Measurements from ENCODE around the gene LEMD2.
A peak's percentile ranks its signal among the peaks of the same experiment; 100 is the strongest.

Gene LEMD2

GRCh38 chr6:33774774-33775173, 14.2 kb downstream of the LEMD2 start:
- DNase-seq (ENCODE audit: low read depth) = no peak

GRCh38 chr6:33772902-33773472, 15.9 kb downstream of the LEMD2 start:
- DNase-seq (ENCODE audit: low read depth) = no peak

DNA sequence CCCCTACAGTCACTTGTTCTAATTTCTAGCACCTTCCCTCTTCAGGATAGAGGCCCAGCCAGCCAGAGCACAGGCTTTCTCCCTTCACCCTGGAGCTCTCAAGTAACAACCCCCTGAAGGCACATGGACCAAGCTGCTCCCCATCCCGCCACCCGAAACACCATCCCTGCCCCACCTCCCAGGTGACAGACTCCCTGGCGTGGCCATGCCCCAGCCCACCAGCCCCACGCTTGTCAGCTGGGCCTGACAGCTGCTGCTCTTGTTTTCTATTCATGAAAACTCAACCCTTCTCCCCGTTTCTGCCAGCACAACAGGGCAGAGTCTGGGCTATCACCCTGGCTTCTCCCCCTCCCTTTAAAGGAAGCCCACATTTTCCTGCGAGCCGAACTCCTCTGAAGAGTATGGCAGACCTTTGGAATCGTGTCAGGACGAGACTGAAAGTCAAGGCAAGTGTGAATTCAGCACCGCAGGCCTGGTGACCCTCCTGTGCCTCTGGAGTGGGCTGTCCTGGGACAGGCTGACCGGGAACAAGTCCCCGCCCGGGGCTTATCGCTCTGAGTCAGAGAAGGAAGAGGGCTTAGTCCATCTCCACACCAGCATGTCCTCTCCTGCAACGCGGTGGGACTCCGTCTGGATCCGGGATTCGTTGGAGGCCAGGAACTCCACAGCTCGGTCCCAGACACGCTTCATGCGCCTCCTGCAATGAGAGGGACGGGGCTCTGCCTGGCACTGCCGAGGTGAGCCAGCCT, 16.7 kb downstream of the LEMD2 start:
- DNase-seq (ENCODE audit: low read depth) = peak; percentile 70

DNA sequence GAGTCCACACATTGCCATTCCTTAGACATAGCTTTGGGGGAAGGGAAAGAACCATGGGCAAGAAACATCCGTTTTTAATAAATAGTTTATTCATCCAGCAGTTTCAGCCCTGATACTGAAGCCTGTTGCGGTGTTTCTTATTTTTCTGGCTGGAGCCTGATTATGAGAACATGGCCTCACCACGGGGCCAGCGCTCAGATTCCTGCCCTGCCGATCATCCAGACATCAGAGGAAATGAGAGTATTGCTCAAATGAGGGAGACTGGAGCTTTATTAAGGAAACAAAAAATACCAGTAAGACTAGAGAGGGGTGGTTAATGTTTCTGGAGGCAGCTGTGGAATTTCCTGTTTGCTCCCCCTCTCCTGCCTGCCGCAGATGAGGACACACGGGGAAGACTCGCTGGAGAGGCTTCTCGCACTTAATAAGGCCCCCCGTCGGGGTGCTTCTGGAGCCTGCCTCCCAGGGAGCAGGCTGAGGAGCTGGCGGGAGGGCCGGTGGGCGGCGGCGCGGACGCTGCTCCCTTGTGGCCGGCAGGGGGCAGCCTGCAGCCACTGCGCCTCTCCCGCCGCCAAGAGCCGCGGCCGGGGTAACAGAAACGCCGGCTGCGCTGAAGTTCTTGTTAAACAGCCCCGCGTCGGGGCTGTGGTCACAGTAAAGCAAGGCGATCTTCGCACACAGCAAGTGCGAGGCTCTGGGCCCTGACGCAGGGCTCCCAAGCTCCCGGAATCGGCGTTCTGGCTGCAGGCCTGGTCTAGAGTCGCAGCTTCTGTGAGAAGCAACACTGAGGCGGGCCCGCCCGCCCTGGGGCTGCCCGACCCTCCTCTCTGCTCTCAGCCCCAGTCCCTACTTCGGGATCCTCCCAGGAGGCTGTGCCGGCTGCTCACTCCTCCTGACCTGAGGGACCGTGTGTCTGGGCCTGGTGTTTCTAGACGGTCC, 17.5 kb downstream of the LEMD2 start:
- DNase-seq (ENCODE audit: low read depth) = peak; percentile 99

DNA sequence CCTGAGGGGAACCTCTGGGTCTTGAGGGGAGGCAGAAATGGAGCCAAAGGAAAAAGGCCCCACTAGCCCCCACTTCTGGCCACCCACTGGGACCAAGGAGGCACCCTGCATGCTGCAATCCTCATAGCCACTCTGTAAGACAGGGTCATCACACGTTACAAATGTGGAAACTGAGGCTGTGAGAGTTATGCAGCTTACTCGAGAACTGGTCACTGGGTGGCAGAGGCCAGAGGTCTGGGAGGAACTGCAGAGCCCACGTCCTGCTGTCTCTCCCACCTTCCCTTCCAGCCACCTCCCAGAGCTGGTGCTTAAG, 18.1 kb downstream of the LEMD2 start:
- DNase-seq (ENCODE audit: low read depth) = no peak

DNA sequence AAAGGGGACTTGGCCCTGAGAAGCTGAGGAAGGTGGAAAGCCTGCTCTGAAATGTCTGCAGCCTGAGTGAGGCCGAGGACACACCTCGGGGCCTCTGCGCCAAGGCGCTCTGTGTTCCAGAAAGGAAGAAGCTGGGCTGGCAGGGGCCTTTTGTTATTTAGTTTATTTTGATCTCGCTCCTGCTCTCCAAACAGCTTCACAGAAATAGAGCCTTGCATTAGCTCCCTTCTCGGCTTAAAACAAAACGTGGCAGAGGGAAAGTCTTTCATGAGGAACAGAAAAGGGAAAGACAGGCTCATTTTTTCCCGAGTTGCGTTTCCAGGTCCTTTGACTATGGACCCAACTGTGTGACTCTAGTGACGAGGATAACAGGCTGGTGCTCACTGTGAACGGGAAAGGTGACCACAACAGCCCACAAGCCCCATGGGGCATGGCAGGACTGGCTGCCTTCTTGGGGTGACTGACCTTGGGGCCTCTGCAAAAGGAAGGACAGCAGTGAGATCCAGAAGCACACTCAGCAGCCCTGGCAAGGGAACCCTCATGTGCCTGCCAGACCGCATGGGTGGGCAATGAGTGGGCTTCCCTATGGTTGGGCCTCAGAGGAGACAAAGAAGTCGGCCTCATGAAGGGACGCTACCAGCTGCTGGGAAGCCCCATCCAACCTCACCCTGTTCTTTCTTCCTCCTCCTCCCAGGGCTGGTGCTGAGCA, 18.7 kb downstream of the LEMD2 start:
- peak; percentile 16 for DNase-seq (ENCODE audit: low read depth)

GRCh38 chr6:33769248-33769821, 19.6 kb downstream of the LEMD2 start:
- DNase-seq (ENCODE audit: low read depth) = no peak

DNA sequence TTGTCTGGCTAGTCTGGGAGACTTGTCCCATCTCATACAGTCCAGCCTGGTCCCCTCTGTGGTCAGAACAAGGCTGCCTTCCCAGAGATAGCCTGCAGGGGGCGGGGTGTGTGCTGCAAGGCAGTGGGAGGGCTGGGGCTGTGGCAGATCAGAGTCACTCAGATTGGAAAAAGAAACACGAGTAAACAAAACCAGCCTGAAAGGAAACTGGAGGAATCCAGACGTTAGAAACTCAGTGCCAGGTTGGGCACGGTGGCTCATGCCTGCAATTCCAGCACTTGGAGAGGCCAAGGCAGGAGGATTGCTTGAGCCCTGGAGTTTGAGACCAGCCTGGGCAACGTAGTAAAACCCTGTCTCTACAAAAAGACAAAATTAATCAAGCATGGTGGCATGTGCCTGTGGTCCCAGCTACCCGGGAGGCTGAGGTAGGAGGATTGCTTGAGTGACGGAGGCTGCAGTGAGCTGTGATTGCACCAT, 20.2 kb downstream of the LEMD2 start:
- peak; percentile 80 for DNase-seq (ENCODE audit: low read depth)

GRCh38 chr6:33766921-33767907, 21.7 kb downstream of the LEMD2 start:
- DNase-seq (ENCODE audit: low read depth) = no peak

GRCh38 chr6:33765368-33765767, 23.6 kb downstream of the LEMD2 start:
- DNase-seq (ENCODE audit: low read depth) = no peak

DNA sequence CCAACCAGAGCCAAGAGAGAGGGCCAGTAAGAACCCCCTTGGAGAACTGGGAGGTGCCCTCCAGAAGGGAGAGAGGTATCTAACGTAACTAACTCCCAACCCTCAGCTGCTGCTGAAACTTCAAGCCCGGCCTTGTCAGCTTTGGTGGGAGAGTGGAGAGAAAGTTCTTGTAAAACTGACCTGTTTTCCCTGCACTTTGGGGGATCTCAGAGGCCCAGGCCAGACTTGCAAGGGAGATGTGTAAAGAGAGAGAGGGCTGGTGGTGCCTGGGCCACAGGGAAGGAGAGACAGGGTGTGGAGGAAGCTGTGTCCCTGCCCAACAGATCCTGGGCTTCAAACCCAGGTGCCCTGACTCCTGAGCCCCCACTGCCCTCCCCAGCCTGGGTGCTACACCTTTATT, 24.9 kb downstream of the LEMD2 start:
- DNase-seq (ENCODE audit: low read depth) = no peak

- no peak for DNase-seq (ENCODE audit: low read depth)
These were observed 25.4 kb downstream of the LEMD2 start for GRCh38 chr6:33763483-33763882.

GRCh38 chr6:33762713-33763112, 26.2 kb downstream of the LEMD2 start:
- DNase-seq (ENCODE audit: low read depth) = no peak

DNA sequence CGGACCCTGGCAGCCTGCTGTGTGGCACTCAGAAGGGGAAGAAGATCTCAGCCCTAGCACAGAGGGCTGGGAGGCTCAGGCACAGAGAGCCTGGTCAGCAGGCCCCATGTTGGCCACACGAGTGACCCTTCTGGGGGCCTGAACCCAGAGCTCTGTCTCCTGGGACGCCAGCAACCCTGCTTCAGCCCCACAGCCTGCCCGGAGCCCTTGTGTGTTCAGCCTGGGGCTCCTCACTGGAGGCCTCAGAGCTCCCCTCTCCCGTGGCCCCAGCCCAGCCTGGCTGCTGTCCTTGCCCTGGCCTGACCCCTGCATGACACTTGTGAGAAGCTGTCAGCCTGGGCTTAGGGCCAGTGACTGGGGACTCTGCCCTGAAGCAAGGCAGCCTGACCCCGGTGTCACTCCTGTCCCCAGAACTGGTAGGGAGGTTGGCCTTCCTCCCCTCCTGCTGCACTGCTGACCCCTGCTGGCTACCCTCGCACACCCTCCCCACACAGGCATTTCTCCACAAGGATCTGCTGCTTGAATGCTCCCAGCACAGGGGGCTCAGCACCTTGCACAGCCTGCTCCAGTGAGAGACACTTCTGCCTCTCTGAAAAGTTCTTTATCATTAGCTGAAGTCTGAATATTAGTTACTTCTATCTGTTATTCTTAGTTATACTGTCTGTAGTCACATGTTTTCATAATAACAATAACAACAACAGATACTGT, 26.9 kb downstream of the LEMD2 start:
- DNase-seq (ENCODE audit: low read depth) = peak; percentile 28

DNA sequence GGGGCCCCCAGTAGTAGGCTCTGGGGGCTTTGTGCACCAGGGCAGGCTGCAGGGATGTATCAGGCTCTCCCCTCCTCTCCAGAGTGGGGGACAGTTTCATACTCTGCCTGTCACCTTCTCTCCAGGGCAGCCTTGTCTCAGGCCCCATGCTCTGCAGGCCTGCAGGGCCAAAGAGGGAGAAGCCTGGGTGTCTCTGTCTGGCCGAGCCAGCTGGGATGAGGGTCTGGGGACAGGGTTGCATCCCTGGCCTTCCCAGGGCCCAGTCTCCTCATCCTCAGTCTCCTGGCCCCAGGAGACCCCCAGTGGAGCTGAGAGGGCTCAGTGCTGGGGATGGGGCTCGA, 27.4 kb downstream of the LEMD2 start:
- DNase-seq (ENCODE audit: low read depth) = no peak

- no peak for DNase-seq (ENCODE audit: low read depth)
These were observed 28.9 kb downstream of the LEMD2 start for GRCh38 chr6:33759887-33760629.

- peak; percentile 12 for DNase-seq (ENCODE audit: low read depth)
These were observed 30.1 kb downstream of the LEMD2 start for GRCh38 chr6:33758815-33759216.

DNA sequence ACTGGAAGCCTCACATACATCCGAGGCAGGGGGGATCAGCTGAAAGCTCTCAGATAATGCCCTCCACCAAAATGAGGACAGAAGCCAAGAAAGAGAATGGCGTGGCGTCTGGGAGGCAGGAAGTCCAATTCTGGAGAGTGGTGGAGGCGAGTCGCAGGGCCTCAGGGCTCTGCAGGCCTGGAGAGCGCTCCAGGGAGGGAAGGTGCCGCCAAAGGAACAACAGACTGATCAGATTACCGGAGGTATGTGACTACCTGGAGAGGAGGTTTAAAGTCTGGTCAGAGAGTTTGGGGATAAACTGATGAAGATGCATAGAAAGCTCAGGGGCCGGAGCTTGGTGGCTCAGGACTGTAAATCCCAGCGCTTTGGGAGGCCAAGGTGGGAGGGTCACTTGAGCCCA, 31.0 kb downstream of the LEMD2 start:
- DNase-seq (ENCODE audit: low read depth) = no peak

GRCh38 chr6:33757113-33757512, 31.8 kb downstream of the LEMD2 start:
- no peak for DNase-seq (ENCODE audit: low read depth)
